Transverse colon (tissue), 4 donors: ENCODE results near the gene DPH1. TPM values are rescaled to one million over a fixed set of nuclear protein-coding genes. Genes with fewer than 3 reads are reported as not detected.

ENCODE experiments used
- DNase-seq: peaks from one replicate; pipeline ENCODE4 v3.0.0-alpha.2; 2019
- H3K27ac ChIP-seq, 4 donors: fragments of 200-600 bp; sonication (generic); 2 replicates each; pipeline ENCODE4 v1.5.1; 2016 to 2018; ENCODE audit warnings: inconsistent platforms in 4 of 4
- H3K27me3 ChIP-seq: fragments of 200-600 bp; sonication (generic); 2 replicates; pipeline ENCODE4 v1.5.1; 2017; ENCODE audit warnings: inconsistent platforms
- H3K36me3 ChIP-seq, 4 donors: fragments of 200-600 bp; sonication (generic); 2 replicates each; pipeline ENCODE4 v1.5.1; 2017 to 2019; ENCODE audit warnings: inconsistent platforms in 4 of 4
- H3K4me1 ChIP-seq, 4 donors: fragments of 200-600 bp; sonication (generic); 2 replicates each; pipeline ENCODE4 v1.5.1; 2017 to 2020; ENCODE audit warnings: inconsistent platforms in 4 of 4
- H3K4me3 ChIP-seq, 4 donors: fragments of 200-600 bp; sonication (generic); 1 replicate in 1 of 4; 2 replicates in 3 of 4; pipeline versions ENCODE4 v1.5.1 to v1.6.1; 2017 to 2019; ENCODE audit warnings: inconsistent platforms in 4 of 4
- H3K9me3 ChIP-seq, 2 donors: fragments of 200-600 bp; sonication (generic); 2 replicates each; pipeline ENCODE4 v1.5.1; 2017 to 2019; ENCODE audit warnings: inconsistent platforms in 2 of 2
- CTCF ChIP-seq, 5 experiments: fragments of 200-600 bp in 3 of 5; fragments of 450-650 bp in 2 of 5; sonication (generic) in 3 of 5; IDR thresholded peaks; 1 replicate in 2 of 5; 2 replicates in 3 of 5; pipeline ENCODE4 v1.5.1; 2016 to 2017; ENCODE audit warnings: antibody characterized with exemption in 5 of 5, inconsistent platforms in 3 of 5, mild to moderate bottlenecking in 2 of 5, moderate library complexity in 1 of 5
- EP300 ChIP-seq: sonication (generic); formaldehyde crosslinking; IDR thresholded peaks from one replicate; pipeline ENCODE4 v1.6.1; 2017; ENCODE audit warnings: antibody characterized with exemption, low read depth
- POLR2A ChIP-seq: fragments of 450-650 bp; IDR thresholded peaks from one replicate; pipeline ENCODE4 v1.6.1; 2016; ENCODE audit warnings: antibody characterized with exemption, mild to moderate bottlenecking, moderate library complexity
- POLR2AphosphoS5 ChIP-seq, 3 donors: sonication (generic); formaldehyde crosslinking; IDR thresholded peaks; one replicate each; pipeline ENCODE4 v1.6.1; 2016; ENCODE audit warnings: antibody characterized with exemption in 3 of 3
- WGBS, 2 donors: methylation state at CpG; one replicate each; pipeline ENCODE4 v1.1.5; 2018; ENCODE audit warnings: low coverage in 1 of 2; 5-methylcytosine and 5-hydroxymethylcytosine counted together
- in situ Hi-C, 4 donors: fragments of 200-750 bp; cut with MboI; loops; one replicate each; pipeline versions ENCODE4 v1.15.0 to v1.15.1; 2017; ENCODE audit warnings: low sequenced_read_pairs in 3 of 4, low pct_ligation_motif_present in 1 of 4, low pct_unique_long_range_greater_than_20kb in 1 of 4
- intact Hi-C: fragments of 100-400 bp; cut with DNase I; formaldehyde crosslinking; loops from one replicate; pipeline ENCODE4 v1.15.1; 2023; ENCODE audit warnings: low total_unique reads
- total RNA-seq, 4 donors: library from RNA; depleted of rRNA; stranded (reverse); fragments of >200 nt; gene quantifications; one replicate each; pipeline ENCODE4 v1.1.0, GENCODE V29; 2016

Gene DPH1
- total RNA-seq, 4 donors from 2014 or later: 32.4 to 88.8 (median 58.9) TPM

GRCh38 chr17:2058586-2059546, 28.9 kb downstream of the DPH1 start:
- TF ChIP-seq POLR2AphosphoS5 (IDR thresholded peaks at IDR 0.05) (peak in 2 of 3 donors; percentile 21 to 36), EP300 (no peak), CTCF (IDR thresholded peaks at IDR 0.05) (peak; percentile 68 to 86 (median 80)), POLR2A (no peak)
- Histone ChIP-seq H3K36me3 (peaks cover 0 to under 1% (median 0%) of the 10 kb centered on the region in 4 donors), H3K9me3 (no peaks in the 10 kb centered on the region), H3K27ac (peak overlapping the region; percentile 85 to 92 (median 90)), H3K27me3 (peaks cover 45% of the 10 kb centered on the region), H3K4me1 (peaks cover 14 to 88% (median 64%) of the 10 kb centered on the region in 4 donors), H3K4me3 (peak overlapping the region in 2 of 4 donors; percentile 49 to 65)
- intact Hi-C loops (loop anchor here (10.0 kb wide), 1 partner anchor 116 kb away; no protein-coding TSS in a partner anchor), in situ Hi-C loops (loop anchor here in 1 of 4 donors (25.0 kb wide), 1 partner anchor 103 kb away; no protein-coding TSS in a partner anchor)
- 22% methylated on average over 66 of the region's 78 CpGs; no CpG with 5 or more reads in 1 of the 2 donors for WGBS, 2 donors
- peak; percentile 89 for DNase-seq

GRCh38 chr17:2059547-2060384, 29.8 kb downstream of the DPH1 start:
- WGBS, 2 donors: 66% methylated on average over 21 of the region's 21 CpGs; no CpG with 5 or more reads in 1 of the 2 donors
- DNase-seq: no peak
- Histone ChIP-seq H3K27ac (peak overlapping the region; percentile 85 to 92 (median 90)), H3K9me3 (no peaks in the 10 kb centered on the region), H3K36me3 (peaks cover 0 to 9% (median 0%) of the 10 kb centered on the region in 4 donors), H3K27me3 (peaks cover 36% of the 10 kb centered on the region), H3K4me1 (peaks cover 21 to 88% (median 68%) of the 10 kb centered on the region in 4 donors), H3K4me3 (peak overlapping the region in 2 of 4 donors; percentile 49 to 65)
- TF ChIP-seq POLR2AphosphoS5 (IDR thresholded peaks at IDR 0.05) (no peak), POLR2A (no peak), CTCF (IDR thresholded peaks at IDR 0.05) (no peak), EP300 (no peak)
- intact Hi-C loops (loop anchor here (10.0 kb wide), 1 partner anchor 115 kb away; no protein-coding TSS in a partner anchor), in situ Hi-C loops (loop anchor here in 3 of 4 donors (5.0 to 25.0 kb wide), 3 partner anchors 103 to 188 kb away; no protein-coding TSS in a partner anchor)

- intact Hi-C loops: no loop called here
- TF ChIP-seq POLR2AphosphoS5 (IDR thresholded peaks at IDR 0.05) (no peak), POLR2A (no peak), EP300 (no peak), CTCF (IDR thresholded peaks at IDR 0.05) (no peak)
- Histone ChIP-seq H3K4me3 (no peak overlapping the region), H3K27me3 (peaks cover 31% of the 10 kb centered on the region), H3K36me3 (peaks cover 0 to 10% (median 0%) of the 10 kb centered on the region in 4 donors), H3K9me3 (no peaks in the 10 kb centered on the region), H3K27ac (peak overlapping the region; percentile 85 to 92 (median 90)), H3K4me1 (peaks cover 21 to 88% (median 67%) of the 10 kb centered on the region in 4 donors)
- WGBS, 2 donors: 73 to 82% methylated on average over 3 to 6 of the region's 6 CpGs
- DNase-seq: no peak
- in situ Hi-C loops: loop anchor here in 3 of 4 donors (5.0 to 25.0 kb wide), 3 partner anchors 102 to 187 kb away; no protein-coding TSS in a partner anchor
Observed at GRCh38 chr17:2060385-2060658, 30.4 kb downstream of the DPH1 start.
